ENCODE measurements around the gene GOPC.
A peak's percentile ranks its signal among the peaks of the same experiment; 100 is the strongest.
"Not testable (repeated sequence)": the region's sequence is repeated elsewhere in the genome, so short reads cannot be mapped to it uniquely, and the experiment has no call there.

The GOPC gene

DNA sequence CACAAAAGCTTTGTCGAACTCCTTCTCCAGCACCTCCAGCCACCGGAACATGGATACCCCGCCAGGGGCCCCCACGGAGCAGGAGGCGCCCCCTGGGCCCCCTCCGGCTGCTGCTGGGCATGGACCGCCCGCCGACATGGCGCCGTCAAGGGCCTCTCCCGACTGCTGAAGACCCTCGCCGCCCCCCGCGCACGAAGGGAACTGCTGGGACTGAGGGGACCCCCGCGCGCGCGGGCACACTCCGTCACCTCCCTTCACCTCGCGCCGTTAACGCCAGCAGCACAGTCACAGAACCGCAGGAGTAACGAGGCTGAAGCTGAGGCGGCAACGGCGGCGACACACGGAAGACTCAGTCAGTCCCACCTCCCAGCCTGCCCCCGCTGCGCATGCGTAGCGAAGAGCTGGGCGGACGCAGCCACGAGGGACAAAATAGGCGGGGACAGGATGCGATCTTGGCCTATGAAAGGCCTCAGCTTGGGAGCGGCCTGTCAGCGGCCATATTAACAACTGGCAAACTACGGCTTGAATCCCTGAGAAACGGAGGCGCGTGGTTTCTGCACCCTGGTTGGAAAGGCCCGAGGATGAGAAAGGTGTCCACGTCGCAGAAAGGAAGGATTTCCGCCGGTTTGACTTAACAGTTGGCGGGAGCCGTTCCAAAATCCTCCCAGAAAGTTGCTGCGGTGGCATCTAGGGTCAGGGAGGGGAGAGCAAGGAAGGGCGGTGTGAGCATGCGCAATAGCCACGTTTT is at the start of gene GOPC:
Gene GOPC, minus strand, starts transcription at position 361 of the 748 bp plus-strand sequence. Its CDS starts 223 bp downstream, at position 138.
- DNase-seq, result peak; percentile 97

DNA sequence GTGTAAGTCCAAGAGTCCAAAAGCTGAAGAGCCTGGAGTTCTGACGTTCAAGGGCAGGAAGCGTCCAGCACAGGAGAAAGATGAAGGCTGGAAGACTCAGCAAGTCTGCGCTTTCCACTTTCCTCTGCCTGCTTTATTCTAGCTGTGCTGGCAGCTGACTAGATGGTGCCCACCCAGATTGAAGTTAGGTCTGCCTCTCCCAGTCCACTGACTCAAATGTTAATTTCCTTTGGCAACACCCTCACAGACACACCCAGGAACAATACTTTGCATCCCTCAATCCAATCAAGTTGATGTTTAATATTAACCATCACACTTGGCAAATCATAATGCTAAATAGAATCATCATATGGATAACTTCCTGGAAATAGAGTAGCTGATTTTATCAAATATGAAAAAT is 49.7 kb upstream of the GOPC start:
- DNase-seq, result not testable (repeated sequence)

- DNase-seq, result no peak
Observed at GRCh38 chr6:117642976-117643375, 40.7 kb upstream of the GOPC start.

GRCh38 chr6:117637770-117638169 is 35.5 kb upstream of the GOPC start:
- DNase-seq, result no peak

DNA sequence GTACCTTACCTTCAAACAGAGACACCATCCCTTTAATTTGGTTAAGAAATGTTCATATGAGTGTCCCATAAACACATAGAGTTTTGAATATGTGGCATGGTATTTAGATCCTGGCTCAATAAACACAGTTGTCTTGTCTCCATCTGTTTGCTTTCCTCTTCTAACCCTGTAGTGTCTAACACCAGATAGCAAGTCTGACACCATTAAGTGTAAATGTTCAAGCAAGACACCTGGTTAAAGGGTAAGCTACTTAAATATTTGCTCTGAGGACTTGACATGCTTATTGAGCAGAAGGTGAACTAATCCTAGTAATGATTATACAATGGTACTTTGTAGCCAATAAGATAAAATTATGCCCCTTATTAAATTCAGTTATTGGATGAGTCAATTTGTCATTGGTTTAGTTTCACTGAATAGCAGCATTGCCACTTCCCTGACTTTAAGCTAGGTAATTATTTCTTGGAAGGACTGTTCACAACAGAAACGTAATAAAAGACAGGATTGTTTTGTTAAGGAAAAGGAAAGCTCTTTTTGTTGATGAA is 26.9 kb upstream of the GOPC start:
- no peak for DNase-seq

DNA sequence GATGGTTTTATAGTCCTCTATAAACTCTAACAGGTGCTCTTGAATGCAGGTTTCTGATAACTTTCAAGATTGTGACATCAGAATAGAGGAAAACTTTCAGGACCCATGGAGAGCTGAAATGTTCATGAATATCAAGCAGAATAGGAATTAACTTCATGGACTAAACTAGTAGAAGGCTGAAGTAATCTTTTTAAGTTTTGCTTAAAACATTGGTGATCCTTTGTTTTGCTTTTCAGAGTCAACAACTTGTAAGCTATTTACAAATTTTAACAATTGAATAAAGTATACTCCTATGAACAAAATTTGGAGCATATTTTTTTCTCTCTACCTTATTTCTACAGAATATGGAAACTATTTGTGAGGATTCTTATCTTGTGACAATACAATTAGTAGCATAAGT is 25.2 kb upstream of the GOPC start:
- no peak for DNase-seq

DNA sequence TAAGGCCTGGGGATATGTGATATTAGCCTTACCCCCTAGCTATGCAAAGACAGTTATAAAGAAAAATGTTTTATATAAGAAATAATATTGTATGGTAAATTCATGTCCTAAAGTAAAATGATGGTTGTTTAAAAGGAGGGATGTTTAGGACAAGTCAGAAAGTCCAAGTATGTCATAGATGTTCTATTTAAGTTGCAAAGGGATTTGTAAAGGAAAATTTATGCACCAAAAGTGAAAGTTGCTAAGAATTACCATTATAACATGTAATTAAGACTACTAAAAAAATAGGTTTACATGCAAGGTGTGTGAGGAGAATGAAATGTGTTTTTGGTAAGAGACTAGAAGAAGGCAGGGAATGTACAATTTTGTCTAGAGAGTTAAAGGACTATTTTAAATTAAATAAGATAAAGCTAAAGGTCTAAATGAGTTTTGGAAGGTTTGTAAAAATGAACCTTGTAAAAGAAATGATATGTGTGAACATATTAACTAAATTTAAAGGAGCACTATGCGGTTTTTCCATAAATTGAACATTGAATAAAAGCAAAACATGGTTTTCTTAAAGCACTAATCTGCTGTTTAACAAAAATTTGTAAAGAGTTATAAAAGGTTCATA is 22.7 kb upstream of the GOPC start:
- no peak for DNase-seq

- DNase-seq, result no peak
Observed at GRCh38 chr6:117619178-117619577, 16.9 kb upstream of the GOPC start.

DNA sequence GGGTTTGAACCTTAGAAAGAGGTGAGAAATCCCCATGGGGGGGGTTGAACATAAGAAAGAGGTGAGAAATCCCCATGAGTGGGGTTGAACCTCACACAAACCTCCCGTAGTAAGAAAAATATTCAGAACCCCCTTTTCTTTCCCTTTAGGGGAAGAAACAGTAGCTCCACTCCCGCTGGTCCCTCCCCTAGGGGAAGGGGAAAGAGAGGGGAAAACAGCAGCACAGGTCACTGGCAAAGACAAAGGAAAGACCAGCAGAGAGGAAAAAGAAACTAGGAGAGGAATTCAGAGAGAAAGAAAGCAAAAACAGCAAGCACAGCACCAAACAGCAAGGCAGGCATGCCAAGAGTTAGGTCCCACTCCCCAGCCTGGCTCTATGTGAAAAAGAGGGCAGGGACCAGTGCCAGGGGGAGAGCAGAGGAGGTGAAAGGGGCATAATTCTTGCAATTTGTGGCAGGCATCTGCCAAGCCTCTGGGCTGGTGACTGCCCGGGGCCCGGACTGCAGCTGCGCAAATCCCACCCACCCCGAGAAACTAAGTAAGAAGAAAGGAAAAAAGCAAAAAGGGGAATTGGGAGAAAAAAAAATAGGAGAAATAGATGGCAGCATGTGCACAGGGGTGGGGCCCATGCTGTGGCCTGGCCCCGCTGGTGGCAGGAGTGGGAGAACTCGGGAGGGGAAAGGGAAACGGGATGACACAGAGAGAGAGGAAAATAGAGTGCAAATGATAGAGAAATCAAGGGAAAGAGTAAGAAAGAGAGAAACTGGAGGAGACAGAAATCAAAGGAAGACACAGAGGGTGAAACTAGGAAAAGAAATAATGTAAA is 15.1 kb upstream of the GOPC start:
- DNase-seq, result no peak

DNA sequence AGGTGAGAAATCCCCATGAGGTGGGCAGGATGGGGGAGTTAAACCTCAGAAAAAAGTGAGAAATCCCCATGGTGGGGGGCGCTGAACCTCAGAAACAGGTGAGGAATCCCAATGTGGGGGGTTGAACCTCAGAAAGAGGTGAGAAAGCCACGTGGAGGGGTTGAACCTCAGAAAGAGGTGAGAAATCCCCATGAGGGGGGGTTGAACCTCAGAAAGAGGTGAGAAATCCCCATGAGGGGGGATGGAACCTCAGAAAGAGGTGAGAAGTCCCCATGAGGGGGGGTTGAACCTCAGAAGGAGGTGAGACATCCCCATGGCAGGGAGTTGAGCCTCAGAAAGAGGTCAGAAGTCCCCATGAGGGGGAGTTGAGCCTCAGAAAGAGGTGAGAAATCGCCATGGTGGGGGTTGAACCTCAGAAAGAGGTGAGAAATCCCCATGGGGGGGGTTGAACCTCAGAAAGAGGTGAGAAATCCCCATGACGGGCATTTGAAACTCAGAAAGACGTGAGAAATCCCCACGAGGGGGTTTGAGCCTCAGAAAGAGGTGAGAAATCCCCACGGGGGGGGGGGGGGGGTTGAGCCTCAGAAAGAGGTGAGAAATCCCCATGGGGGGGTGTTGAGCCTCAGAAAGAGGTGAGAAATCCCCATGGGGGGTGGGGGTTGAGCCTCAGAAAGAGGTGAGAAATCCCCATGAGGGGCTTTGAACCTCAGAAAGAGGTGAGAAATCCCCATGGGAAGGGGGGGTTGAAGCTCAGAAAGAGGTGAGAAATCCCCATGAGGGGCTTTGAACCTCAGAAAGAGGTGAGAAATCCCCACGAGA is 14.3 kb upstream of the GOPC start:
- no peak for DNase-seq

DNA sequence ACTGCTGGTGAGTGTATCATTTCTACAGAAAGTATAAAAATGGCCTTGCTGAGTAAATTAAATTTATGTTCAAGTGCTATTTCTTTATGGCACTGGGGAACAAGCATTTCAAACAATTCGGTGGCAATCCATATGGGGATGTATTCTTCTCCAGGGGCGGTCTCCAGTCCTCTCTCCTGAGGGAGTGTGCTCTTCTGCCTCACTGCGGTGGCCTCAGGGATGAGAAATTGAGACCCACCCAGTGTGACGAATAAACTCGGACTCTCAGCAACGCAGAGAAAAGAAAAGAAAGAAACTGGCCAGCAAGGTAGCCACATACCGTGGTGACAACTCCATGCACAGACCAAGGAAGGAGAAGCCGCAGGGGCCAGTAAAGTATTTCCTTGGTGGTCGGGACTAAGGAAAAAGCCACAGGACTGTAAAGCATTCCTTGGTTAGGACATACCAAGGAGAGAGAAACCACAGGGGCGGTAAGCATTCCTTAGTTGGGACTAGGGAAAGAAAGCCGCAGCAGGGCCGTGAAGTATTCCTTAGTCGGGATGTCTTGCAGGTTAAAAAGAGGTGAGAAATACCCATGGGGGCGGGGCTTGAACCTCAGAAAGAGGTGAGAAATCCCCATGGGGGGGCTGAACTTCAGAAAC is 13.6 kb upstream of the GOPC start:
- no peak for DNase-seq

- no peak for DNase-seq
Observed at GRCh38 chr6:117613920-117614560, 11.7 kb upstream of the GOPC start.

DNA sequence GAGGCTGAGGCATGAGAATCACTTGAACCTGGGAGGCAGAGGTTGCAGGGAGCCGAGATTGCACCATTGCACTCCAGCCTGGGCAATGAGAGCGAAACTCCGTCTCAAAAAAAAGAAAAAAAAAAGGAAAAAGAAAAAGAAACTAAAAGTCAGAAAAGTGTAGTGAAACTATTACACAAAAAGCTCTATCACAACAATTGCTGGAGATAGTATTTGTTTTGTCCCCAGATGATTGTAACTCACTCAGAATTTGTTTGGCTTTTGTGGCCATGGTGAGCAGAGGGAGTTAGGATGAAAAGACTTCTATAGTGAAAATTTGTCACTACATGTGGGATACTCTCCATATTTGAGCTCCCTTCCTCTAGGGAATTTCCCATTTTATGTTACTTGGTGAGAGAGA is 5.2 kb upstream of the GOPC start:
- no peak for DNase-seq

DNA sequence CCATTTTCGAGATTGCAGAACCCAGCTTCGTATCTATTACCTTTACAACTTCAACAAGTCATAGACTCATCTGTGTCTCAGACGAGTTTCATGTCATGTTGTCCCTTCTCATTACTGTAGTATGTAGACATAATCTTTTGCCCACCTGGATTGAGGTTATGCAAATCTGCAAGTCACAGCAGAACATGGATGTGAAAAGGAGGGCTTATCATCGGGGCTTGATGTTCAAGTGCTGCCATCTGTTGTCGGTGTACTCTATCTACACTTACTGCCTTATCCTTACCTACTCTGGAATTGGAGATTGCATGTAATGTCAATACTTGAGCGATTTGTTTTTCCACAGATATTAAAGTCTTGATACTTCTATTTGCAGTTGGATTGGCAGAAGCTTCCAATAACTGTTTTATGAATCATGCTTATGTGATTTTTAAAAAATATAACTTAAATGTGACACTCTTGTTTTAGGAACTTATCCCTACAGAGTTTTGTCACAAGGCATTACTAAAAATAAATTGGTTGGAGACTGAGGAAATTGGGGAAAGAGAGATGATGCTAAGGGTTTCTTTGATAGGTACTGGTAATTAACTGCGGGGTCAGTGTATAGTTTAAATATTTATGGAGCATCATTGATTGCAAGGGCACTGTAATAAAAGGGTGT is 3.0 kb upstream of the GOPC start:
- DNase-seq, result peak; percentile 82

DNA sequence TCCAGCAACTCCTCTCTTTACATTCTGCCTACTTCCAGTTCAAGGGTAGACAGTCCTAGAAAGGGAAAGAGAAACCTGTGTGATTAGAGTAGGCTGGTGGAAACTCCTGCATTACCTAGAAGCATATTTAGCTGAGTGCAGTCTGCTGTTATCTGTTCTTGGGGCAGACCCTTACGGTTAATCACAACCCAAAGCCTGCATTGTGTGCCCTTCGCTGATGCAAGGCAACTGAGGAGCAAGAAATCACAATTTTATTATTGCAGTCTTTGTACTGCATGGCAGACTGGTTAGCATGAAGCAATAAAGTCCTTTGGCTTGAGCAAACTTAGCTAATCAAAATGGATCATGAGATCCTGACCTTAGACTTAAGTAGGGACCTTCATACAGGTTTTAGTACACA is 1.5 kb upstream of the GOPC start:
- DNase-seq, result no peak

DNA sequence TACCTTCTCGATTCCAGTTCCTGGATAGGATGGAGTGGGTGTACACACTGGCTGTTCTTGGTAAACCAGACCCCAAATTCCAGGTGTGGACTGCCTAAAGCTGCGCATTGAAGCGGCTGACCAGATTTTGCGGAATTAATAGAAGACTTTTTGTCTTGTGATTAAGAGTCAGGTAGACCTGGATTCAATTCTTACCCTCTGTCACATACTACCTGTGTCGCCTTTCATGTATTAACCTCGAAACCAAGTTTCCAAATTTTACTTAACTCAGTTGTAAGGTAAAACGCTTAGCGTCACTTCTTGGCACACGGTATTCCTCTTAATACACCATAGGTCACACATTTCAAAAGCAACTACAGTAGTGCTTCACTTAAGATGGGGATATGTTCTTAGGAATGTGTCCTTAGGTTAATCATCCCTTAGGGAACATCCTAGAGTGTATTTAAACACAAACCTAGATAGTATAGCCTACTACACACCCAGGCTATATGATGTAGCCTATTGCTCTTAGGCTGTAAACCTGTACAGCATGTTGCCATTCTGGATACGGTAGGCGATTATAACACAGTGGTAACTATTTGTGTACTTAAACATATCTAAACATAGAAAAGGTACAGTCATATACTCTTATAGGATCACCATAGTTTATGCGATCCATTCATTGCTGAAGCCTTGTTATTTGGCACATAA is 733 bp upstream of the GOPC start:
- no peak for DNase-seq

- peak; percentile 52 for DNase-seq
Observed at GRCh38 chr6:117601811-117602150, 530 bp downstream of the GOPC start.

DNA sequence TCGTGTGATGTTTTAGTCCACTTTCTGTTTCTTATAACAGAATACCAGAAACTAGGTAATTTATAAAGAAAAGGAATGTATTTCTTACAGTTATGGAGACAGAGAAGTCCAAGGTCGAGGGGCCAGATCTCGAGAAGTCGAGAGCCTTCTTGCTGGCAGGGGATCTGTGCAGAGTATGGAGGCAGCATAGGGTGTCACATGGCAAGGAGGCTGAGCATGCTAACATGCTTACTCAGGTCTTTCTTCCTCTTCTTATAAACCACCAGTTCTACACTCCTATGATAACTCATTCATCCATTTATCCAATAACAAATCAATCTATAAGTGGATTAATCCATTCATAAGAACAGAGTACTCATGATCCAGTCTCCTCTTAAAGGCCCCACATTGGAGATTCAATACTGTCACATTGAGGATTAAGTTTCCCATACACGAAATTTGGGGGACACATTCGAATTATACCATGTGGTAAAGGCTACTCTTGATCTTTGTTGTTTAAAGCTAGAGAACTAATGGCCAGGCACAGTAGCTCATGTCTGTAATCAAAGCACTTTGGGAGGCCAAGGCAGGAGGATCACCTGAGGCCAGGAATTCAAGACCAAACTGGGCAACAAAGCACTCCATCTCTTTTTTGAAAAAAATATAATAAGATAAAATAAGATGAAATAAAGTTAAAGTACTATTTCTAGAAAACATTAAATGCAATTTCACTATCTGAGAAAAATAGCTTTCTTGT is 2.1 kb downstream of the GOPC start:
- DNase-seq, result peak; percentile 9

- no peak for DNase-seq
Observed at GRCh38 chr6:117597755-117598154, 4.6 kb downstream of the GOPC start.
